ENCODE measurements around the gene CORO2A. TPM values are rescaled to one million over a fixed set of nuclear protein-coding genes. Genes with fewer than 3 reads are reported as not detected.

CORO2A gene
- total and polyA plus RNA-seq, 2 donors (not counting 3 experiments of a cell fraction or from before 2014, with no cell fraction given) = 0.35 to 0.53 TPM

- Histone ChIP-seq H3K4me3 (replicated peaks in 1 of 3; ENCODE audit: insufficient read depth in 1 of 3, low read depth in 1 of 3, low read length in 3 of 3) (no peak overlapping the region), H2AFZ (ENCODE audit: low read depth, low read length) (no peak overlapping the region), H3K79me2 (ENCODE audit: control insufficient read depth, insufficient read depth, low read length) (no peaks in the 10 kb centered on the region), H4K20me1 (replicated peaks; ENCODE audit: control insufficient read depth, extremely low read depth, insufficient read depth, low read length) (no peaks in the 10 kb centered on the region), H3K4me2 (ENCODE audit: insufficient read depth, low read length) (no peak overlapping the region), H3K36me3 (ENCODE audit: control insufficient read depth in 2 of 2, extremely low read depth in 1 of 2, insufficient read depth in 2 of 2, low read length in 2 of 2) (no peaks in the 10 kb centered on the region), H3K9me3 (replicated peaks; ENCODE audit: control insufficient read depth, insufficient read depth, low read length) (no peaks in the 10 kb centered on the region), H3K4me1 (ENCODE audit: control insufficient read depth, extremely low read depth, insufficient read depth, low read length) (no peaks in the 10 kb centered on the region), H3K27ac (ENCODE audit: insufficient read depth, low read depth, low read length) (no peak overlapping the region), H3K27me3 (ENCODE audit: control insufficient read depth in 2 of 2, insufficient read depth in 2 of 2, low read length in 2 of 2) (no peaks in the 10 kb centered on the region), H3K9ac (replicated peaks; ENCODE audit: extremely low read depth, insufficient read depth, low read length) (no peak overlapping the region), H3K9me1 (replicated peaks; ENCODE audit: control insufficient read depth, extremely low read depth, insufficient read depth, low read length) (no peaks in the 10 kb centered on the region)
- ChIA-PET CTCF (no interaction called here), POLR2A (no interaction called here)
- BruUV-seq (replicated peaks) = no TSS peak
- DNase-seq (ENCODE audit: low read depth, low spot score) (no peak), FAIRE-seq (no peak)
- dilution Hi-C loops (cut with MboI; ENCODE audit: extremely low pct_ligation_motif_present, low sequenced_read_pairs) (no loop called here), intact Hi-C loops (cut with micrococcal nuclease) (no loop called here)
- TF ChIP-seq MAX (IDR thresholded peaks at IDR 0.05; ENCODE audit: insufficient read depth, insufficient read length) = no peak
- no peak for TF ChIP-seq MYC (IDR thresholded peaks at IDR 0.05; ENCODE audit: low read depth, low read length)
- TF ChIP-seq CTCF (IDR thresholded peaks at IDR 0.05; ENCODE audit: extremely low read depth in 1 of 2, insufficient read depth in 1 of 2, low read depth in 1 of 2, low read length in 2 of 2) = no peak
- TF ChIP-seq GATA2 (IDR thresholded peaks at IDR 0.05; ENCODE audit: insufficient read depth, insufficient read length, low read depth, low read length) = no peak
- no peak for TF ChIP-seq FOS (IDR thresholded peaks at IDR 0.05; ENCODE audit: borderline replicate concordance, insufficient read depth, low read length)
- no peak for TF ChIP-seq POLR2A (IDR thresholded peaks at IDR 0.05; ENCODE audit: low read depth, low read length)
- no peak for TF ChIP-seq POLR2AphosphoS5 (IDR thresholded peaks at IDR 0.05; ENCODE audit: insufficient read depth, low read depth, low read length)
- no peak for TF ChIP-seq JUN (IDR thresholded peaks at IDR 0.05; ENCODE audit: borderline replicate concordance, insufficient read depth, insufficient read length, low read depth)
These were observed 56.9 kb downstream of the CORO2A start for GRCh38 chr9:98135558-98135934.
